RCC 7860 (cell line): ENCODE data around the gene SPATA20.

Experiments used
- DNase-seq: peaks from one replicate; pipeline ENCODE4 v3.0.0-alpha.2; 2015; ENCODE audit warnings: low spot score
- FAIRE-seq: peaks from 2 replicates; lab custom pipeline; 2012; peaks lifted over from hg19 to GRCh38; lab: Jason Lieb, UNC

SPATA20 gene

GRCh38 chr17:50547035-50547735 lies at the start of gene SPATA20:
TSS of gene SPATA20 (plus strand) at chr17:50547174. CDS start at chr17:50547209, 35 bp downstream.
- FAIRE-seq (peak; percentile 4), DNase-seq (peak; percentile 80)

- no peak for DNase-seq
- no peak for FAIRE-seq
Measured at GRCh38 chr17:50498021-50498874, 48.7 kb upstream of the SPATA20 start.

DNA sequence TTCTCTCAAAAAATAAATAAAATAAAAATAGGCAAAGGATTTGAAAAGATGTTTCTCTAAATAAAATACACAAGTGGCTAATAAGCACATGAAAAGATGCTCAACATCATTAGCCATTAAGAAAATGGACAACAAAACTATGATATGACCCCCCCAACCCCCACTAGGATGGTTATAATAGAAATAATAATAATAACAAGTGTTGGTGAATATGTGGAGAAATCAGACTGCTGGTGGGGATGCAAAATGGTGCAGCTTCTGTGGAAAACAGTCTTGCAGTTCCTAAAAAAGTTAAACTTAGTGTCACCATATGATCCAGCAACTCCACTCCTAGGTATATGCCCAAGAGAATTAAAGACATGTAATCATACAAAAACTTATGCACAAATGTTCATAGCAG lies 47.7 kb upstream of the SPATA20 start:
- DNase-seq (no peak), FAIRE-seq (no peak)

DNA sequence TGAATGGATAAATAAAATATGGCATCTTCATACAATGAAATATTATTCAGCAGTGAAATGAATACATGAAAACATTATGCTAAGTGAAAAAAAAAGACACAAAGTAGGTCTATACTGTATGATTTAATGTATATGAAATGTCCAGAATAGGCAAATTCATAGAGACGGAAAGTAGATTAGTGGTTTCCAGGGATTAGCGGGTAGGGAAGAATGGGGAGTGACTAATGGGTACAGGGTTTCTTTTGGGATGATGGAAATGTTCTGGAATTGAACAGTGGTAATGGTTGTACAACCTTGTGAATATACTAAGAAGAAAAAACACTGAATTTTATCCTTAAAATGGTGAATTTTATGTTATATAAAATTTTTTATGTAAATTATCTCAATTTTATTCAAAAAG lies 47.3 kb upstream of the SPATA20 start:
- FAIRE-seq (no peak), DNase-seq (no peak)

GRCh38 chr17:50501054-50501453 lies 45.9 kb upstream of the SPATA20 start:
- DNase-seq, result no peak
- FAIRE-seq, result peak; percentile 78

- DNase-seq (no peak), FAIRE-seq (no peak)
Measured at GRCh38 chr17:50502301-50502990, 44.5 kb upstream of the SPATA20 start.

DNA sequence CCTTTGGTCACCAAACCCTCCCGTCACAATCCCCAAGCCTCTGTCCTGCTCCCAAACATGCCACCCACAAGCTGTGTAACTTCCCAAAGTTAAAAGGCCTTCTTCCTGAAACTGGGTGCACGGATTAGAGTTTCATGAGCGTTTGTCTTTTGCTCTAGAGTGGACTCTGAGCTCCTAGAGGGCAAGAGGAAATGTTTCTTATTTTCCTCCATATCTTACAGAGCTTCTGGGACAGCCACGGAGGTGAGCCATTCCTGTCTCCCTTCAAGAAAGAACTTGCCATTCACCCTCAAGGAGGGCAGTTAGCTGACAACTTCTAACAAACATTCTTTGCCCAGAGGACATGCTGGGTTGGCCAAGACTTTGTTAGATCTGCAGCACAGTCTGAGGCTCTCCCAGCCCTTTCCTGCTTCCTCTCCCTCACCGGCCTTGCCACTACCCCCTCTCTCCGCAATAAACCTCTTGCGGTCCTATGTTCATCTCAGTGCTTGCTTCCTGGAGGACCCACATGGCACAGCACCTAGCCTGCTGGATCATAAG lies 41.3 kb upstream of the SPATA20 start:
- FAIRE-seq (no peak), DNase-seq (no peak)

DNA sequence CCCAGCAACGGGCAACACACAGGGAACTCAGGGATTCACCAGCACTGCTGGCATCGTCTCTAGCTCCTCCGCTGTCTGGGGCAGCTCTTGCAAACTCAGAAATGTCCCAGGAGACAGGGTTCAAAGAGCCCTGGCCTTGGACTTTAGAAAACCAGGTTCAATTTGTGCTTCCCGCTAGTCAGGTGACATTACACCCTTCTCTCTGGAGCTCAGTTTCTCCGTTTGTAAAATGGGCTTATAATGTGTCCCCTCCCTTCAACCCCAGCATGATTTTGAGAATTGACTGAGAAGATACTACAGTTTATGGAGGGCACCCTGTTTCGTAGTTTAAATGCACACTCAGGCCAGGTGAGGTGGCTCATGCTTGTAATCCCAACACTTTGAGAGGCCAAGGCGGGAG lies 40.7 kb upstream of the SPATA20 start:
- DNase-seq, result no peak
- no peak for FAIRE-seq

DNA sequence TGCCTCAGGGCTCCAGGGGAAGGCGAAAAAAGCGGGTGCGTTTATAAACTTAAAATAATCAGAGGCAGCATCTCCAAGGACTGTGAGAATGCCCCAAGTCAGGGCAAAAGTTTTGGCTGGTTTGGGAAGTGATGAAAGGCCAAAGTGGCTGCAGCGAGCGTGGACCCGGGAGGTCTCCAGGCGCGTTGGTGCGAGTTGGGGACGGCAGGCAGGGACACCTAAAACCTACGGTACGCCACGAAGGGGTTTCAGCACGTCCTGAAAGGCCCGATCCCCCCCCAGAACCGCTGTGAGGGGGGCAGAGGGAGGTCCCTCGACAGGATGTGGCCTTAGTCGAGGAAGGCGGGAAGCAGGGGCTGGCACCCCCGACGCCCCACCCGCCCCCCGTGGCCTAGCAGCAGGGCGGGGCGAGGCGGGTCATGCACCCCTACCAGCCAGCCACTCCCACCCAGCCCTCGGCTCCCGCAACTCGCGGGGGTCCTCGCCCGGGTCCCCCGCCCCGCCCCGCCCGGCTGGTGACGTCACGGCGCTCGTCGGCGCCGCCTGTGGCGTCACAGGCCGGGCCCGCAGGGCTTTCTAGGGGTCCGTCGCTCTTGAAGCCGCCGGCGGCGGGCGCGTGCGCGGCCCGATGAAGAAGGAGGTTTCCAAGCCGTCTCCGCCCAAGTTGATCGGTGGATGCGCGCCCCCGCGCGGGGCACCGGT lies 39.0 kb upstream of the SPATA20 start, which contains the start of gene MYCBPAP:
Gene MYCBPAP, plus strand, starts transcription at position 569 of the 702 bp plus-strand sequence. CDS start 236 bp downstream, outside the sequence.
- DNase-seq (no peak), FAIRE-seq (no peak)

DNA sequence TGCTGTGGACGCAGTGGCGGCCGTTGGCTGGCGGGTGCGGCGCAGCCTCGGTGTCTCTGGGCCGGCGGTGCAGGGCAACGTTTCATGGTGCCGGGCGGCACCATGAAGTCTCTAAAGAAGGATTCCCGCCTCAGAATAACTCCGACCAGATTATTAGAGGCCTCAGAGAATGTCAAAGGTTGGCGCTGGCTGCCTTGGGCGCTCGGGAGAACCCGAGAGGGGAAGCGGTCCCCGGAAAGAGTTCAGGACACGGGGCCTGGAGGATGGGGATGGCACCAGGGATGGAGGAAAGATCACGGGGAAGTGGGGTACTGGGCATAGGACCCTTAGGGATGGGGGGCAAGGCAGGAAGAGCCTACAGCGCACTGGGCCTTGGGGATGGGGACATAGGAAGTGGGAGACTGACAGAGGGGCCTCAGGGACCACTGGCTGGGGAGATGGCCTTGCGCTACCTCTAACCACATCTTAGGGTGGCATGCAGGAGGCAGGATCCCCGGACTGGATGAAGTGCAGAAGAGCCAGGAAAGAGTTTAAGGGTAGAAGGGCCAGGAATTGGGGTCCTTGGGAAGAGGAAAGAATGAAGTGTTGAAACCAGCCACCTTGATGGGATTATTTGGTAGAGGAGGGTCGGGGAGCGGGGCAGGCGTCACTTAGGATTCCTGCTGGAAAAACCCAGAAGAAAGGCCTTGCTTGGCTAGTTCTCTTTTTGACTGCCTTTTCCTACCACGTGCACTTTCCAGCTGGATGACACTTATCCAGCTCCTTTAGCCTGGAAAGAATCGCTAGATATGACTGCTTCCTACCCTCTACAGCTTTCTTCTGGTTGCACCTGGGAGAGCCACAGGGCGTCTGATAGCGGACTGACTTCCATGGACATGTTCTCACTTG lies 38.2 kb upstream of the SPATA20 start:
- DNase-seq (no peak), FAIRE-seq (no peak)

DNA sequence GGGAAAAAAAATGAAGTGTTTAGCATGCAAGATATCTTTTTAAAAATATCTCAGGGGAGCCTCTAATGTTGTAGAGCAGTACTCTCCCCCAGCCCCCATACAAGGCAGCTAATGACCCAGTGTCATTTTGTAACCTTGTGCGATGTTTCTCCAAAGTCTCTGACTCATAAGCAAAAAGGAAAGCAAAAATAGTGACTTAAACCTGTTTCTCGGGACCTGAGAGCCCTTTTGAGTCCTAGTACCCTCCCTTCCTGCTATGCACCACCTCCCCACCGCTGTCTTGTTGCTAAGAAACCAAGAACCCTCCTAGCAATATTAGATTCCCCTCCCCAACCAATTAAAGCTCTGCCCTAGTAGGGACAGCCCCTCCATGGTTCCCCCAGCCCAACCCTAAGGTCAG lies 35.9 kb upstream of the SPATA20 start:
- DNase-seq, result no peak
- FAIRE-seq, result no peak

- FAIRE-seq (no peak), DNase-seq (no peak)
Measured at GRCh38 chr17:50513495-50513894, 33.5 kb upstream of the SPATA20 start.

DNA sequence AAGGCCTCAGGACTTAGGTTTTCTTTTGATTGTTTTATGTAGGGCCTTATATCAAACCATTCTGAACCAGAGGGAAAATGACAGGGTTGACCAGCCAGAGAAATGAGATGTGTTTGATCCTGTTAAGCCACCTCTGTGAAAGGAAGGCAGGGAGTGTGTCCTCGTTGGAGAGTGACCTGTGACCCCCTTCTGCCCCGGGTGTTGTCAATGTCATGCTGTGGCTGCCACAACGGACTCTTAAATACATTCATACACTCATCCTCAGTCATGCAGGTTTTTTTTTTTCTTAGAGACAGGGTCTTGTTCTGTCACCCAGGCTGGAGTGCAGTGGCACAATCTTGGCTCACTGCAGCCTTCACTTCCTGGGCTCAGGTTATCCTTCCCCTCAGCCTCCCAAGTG lies 32.6 kb upstream of the SPATA20 start:
- FAIRE-seq (no peak), DNase-seq (no peak)

DNA sequence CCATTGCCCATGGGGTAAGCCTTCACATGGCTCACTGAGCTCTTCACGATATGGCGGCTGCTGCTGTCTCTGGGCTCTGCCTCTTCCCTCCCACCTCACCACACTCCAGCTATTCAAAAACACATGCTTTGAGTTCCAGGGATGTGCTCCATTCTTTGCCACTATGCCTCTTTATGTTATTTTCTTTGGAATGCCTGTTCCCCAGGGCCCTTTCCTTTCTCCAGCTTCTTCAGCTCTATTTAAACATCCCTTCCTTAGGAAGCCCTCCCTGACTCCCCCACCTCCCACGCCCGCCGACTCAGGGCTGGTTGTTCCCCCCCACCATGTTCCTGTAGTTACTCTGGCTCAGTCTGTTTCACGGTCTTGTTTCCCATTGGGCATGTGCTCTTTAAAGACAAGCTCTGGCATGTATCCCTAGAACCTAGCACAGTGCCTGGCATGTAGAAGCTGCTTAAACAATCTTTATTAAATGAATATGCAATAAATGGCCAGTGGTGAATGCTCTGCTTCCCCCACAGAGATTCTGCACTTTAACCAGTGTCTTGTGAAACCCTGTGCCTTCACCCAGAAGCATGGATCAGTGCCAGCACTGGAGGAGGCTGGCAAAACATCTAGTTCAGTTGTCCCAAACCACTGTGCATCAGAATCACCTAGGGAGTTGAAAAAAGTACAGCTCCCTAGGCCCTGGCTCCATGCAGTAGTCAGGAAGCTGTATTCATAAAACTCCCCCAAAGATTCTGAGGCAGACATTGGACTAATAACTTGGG lies 31.9 kb upstream of the SPATA20 start:
- DNase-seq (no peak), FAIRE-seq (no peak)

GRCh38 chr17:50517011-50517410 lies 30.0 kb upstream of the SPATA20 start:
- DNase-seq, result no peak

DNA sequence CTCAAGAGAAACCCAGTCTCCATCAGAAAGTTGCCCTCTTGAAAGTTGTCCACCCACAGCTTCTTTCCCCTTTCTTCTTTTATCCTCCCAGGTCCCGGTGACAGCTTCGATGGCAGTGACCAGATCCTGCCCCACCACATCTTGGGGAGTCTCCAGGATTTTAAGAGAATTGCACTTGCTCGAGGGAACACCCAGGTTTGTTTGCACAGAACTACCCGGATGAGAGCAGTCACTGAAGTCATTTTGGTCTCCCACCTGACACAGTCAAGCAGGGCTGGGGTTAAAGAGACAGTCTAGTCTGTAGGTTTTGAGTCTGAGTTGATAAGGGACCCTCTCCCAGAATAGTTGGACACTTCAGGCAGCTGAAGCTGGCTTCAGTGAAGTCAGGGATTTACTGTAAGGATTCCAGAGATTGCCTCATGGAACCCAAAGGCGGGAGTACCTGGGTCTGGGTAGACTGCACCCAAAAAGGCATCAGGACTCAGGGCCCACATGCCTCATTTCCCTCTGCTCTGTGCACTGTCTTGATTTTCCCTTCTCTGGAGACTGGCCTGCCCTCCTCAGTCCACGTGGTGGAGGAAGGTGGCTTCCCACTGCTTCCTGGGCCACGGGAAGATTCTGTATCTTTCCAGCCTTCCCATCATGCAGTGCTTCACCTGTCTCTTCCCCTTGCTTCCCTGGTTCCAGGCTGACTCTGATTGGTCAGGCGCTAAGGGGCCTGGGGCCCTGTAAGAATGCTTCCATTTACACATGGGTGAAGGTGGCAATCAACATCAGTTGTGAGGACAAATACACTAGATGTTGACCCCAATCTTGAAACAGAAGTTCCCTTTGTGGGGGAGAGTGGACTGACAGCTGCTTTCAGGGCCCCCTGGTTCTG lies 29.2 kb upstream of the SPATA20 start:
- FAIRE-seq (no peak), DNase-seq (no peak)

More at GRCh38 chr17:50517011-50517410, 30.0 kb upstream of the SPATA20 start:
- no peak for FAIRE-seq

DNA sequence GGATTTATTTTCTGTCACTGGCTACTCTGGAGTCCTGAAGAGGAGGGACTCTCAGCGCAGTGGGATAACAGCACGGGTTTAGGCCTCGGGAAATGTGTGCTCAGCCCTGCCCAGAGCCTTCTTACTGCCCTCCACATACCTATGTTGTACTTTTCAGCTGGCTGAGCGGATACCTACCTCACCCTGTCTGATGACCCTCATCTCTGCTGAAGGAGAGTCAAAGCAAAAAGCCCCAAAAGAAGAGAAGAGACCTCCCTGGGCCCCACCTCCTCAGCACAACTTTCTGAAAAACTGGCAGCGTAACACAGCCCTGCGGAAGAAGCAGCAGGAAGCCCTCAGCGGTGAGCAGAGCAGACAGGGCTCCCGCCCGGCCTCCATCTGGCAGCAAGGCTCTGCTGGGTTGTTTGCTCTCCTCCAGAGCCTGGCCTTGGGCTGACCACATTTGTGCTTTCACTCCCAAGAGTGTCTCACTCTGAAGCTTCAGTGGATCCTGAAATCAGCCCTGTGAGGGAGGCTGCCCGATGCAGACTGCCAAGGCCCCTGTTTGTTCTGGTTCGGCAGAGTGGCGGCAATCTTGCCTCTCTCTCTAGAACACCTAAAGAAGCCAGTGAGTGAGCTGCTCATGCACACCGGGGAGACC lies 28.5 kb upstream of the SPATA20 start:
- DNase-seq, result no peak
- FAIRE-seq, result no peak
